PC-3 (cell line): Measurements from ENCODE around the gene ARHGAP26. TPM values are rescaled to one million over a fixed set of nuclear protein-coding genes. Genes with fewer than 3 reads are reported as not detected.

Source experiments
- ATAC-seq: fragments of 200-7000 bp; cut with Tn5 transposase; 2 replicates; pipeline ENCODE4 v1.9.1; 2020; ENCODE audit warnings: mild to moderate bottlenecking, moderate library complexity
- BruUV-seq: library from RNA; stranded (reverse); fragments of 400-500 nt; replicated peaks from 2 replicates; lab custom pipeline; 2021; lab: Mats Ljungman, UMichigan
- CTCF ChIA-PET: fragments of 300-600 bp; sonication (Branson Sonifier 250); formaldehyde crosslinking; loops from one replicate; lab custom pipeline; 2022; ENCODE audit warnings: antibody characterized with exemption; lab: Charles Lee
- POLR2A ChIA-PET: fragments of 300-600 bp; sonication (Branson Sonifier 250); formaldehyde crosslinking; loops from one replicate; lab custom pipeline; 2022; ENCODE audit warnings: antibody characterized with exemption; ENCODE audit not compliant: unreplicated experiment; lab: Charles Lee
- DNase-seq: peaks from one replicate; pipeline ENCODE4 v3.0.0-alpha.2; 2015
- H2AFZ ChIP-seq: fragments of 300-600 bp; sonication (generic); 2 replicates; pipeline ENCODE4 v1.6.0; 2016; ENCODE audit warnings: antibody characterized with exemption, low read length
- H3F3A ChIP-seq: fragments of 300-600 bp; sonication (generic); one replicate; pipeline ENCODE4 v1.6.0; 2017; ENCODE audit warnings: antibody characterized with exemption, low read length, control low read depth, mild to moderate bottlenecking; ENCODE audit not compliant: unreplicated experiment
- H3K27ac ChIP-seq: fragments of 300-600 bp; sonication (generic); 2 replicates; pipeline ENCODE4 v1.5.1; 2016; ENCODE audit warnings: mild to moderate bottlenecking, low read length
- H3K27me3 ChIP-seq: fragments of 300-600 bp; sonication (generic); 2 replicates; pipeline ENCODE4 v1.6.1; 2016; ENCODE audit warnings: low read length, mixed read lengths
- H3K36me3 ChIP-seq: fragments of 300-600 bp; sonication (generic); 2 replicates; pipeline ENCODE4 v1.6.1; 2016; ENCODE audit warnings: low read depth, mixed run types, low read length, mixed read lengths
- H3K4me1 ChIP-seq: fragments of 300-600 bp; sonication (generic); 2 replicates; pipeline ENCODE4 v1.5.1; 2016; ENCODE audit warnings: low read length; ENCODE audit not compliant: insufficient read depth
- H3K4me2 ChIP-seq: fragments of 300-600 bp; sonication (generic); 2 replicates; pipeline ENCODE4 v1.6.0; 2016; ENCODE audit warnings: low read length
- H3K4me3 ChIP-seq: fragments of 300-600 bp; sonication (generic); 2 replicates; pipeline ENCODE4 v1.5.1; 2016; ENCODE audit warnings: mild to moderate bottlenecking, low read length, mixed read lengths
- H3K79me2 ChIP-seq: fragments of 300-600 bp; sonication (generic); 2 replicates; pipeline ENCODE4 v1.6.1; 2017; ENCODE audit warnings: low read length, mixed read lengths
- H3K9ac ChIP-seq: fragments of 300-600 bp; sonication (generic); 2 replicates; pipeline ENCODE4 v1.6.0; 2016; ENCODE audit warnings: mild to moderate bottlenecking, low read length
- H3K9me2 ChIP-seq: fragments of 300-600 bp; sonication (generic); replicated peaks from 2 replicates; pipeline ENCODE4 v1.6.1; 2016; ENCODE audit warnings: mixed run types, low read length, mixed read lengths
- H3K9me3 ChIP-seq: fragments of 300-600 bp; sonication (generic); 2 replicates; pipeline ENCODE4 v1.6.1; 2016; ENCODE audit warnings: low read length, mixed read lengths
- H4K20me1 ChIP-seq: fragments of 300-600 bp; sonication (generic); 2 replicates; pipeline ENCODE4 v1.6.1; 2016; ENCODE audit warnings: low read length, mixed read lengths
- EZH2 ChIP-seq: fragments of 300-600 bp; sonication (generic); IDR thresholded peaks from one replicate; pipeline ENCODE4 v1.6.1; 2017; ENCODE audit warnings: antibody characterized with exemption, mild to moderate bottlenecking, low read length; ENCODE audit not compliant: unreplicated experiment
- EZH2phosphoT487 ChIP-seq: fragments of 300-600 bp; sonication (generic); IDR thresholded peaks from 2 replicates; pipeline ENCODE4 v1.6.1; 2018; ENCODE audit warnings: mild to moderate bottlenecking, antibody characterized with exemption, low read length, borderline replicate concordance
- intact Hi-C: fragments of 100-400 bp; cut with micrococcal nuclease; formaldehyde crosslinking; loops from 2 replicates; pipeline ENCODE4 v1.9.0; 2023
- total RNA-seq: library from RNA; depleted of rRNA; stranded (reverse); fragments of >200 nt; gene quantifications from 2 replicates; pipeline ENCODE4 v1.2.3, GENCODE V29; 2014
- TF ChIP-seq, protein P1 (sequence below): fragments of 300-600 bp; sonication (generic); conservative IDR thresholded peaks from 2 replicates; pipeline ENCODE4 v1.5.1; 2017; ENCODE audit warnings: antibody characterized with exemption, low read depth, mild to moderate bottlenecking, low read length

Gene ARHGAP26
- total RNA-seq, 1 experiment from 2014 or later = 11.7 TPM

DNA sequence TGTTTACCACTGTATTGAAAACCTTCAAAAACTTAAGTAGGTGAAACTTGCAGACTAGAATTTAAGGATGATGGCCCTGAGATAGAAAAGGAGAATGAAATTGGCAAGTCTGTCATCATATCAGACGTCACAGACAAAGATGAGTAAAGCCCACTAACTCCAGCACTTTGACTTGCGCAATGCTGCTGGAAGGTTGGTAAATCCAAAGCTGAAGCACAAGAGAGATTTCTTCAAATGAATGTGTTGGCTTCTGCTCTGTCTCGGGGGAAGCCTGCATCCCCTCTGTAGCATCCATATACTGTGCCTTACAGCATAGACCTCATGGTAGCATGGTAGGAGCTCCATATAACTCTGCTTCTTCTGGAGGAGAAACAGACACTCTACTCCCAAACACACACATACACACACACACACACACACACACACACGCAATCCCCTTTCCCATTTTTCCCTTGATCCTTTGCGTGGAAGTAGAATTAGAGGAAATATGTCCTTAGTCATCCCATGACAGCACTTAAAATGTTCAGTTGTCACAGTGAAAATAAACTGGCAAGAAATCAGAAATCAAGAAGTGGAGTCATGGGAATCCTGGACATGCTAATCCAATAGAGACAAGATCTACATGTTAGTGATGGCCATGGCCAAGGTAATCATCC lies 391.8 kb downstream of the ARHGAP26 start:
- Histone ChIP-seq H3K4me3 (no peak overlapping the region), H3K27me3 (no peaks in the 10 kb centered on the region), H3K9me2 (no peaks in the 10 kb centered on the region), H2AFZ (no peak overlapping the region), H3K27ac (no peak overlapping the region), H3K36me3 (no peaks in the 10 kb centered on the region), H3K79me2 (no peaks in the 10 kb centered on the region), H3F3A (no peaks in the 10 kb centered on the region), H3K9ac (no peak overlapping the region), H3K4me1 (no peaks in the 10 kb centered on the region), H4K20me1 (no peaks in the 10 kb centered on the region), H3K4me2 (no peak overlapping the region), H3K9me3 (no peaks in the 10 kb centered on the region)
- ChIA-PET POLR2A (no interaction called here), CTCF (no interaction called here)
- TF ChIP-seq, protein P1, sequence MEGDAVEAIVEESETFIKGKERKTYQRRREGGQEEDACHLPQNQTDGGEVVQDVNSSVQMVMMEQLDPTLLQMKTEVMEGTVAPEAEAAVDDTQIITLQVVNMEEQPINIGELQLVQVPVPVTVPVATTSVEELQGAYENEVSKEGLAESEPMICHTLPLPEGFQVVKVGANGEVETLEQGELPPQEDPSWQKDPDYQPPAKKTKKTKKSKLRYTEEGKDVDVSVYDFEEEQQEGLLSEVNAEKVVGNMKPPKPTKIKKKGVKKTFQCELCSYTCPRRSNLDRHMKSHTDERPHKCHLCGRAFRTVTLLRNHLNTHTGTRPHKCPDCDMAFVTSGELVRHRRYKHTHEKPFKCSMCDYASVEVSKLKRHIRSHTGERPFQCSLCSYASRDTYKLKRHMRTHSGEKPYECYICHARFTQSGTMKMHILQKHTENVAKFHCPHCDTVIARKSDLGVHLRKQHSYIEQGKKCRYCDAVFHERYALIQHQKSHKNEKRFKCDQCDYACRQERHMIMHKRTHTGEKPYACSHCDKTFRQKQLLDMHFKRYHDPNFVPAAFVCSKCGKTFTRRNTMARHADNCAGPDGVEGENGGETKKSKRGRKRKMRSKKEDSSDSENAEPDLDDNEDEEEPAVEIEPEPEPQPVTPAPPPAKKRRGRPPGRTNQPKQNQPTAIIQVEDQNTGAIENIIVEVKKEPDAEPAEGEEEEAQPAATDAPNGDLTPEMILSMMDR = no peak
- TF ChIP-seq EZH2phosphoT487 (no peak), EZH2 (no peak)
- no TSS peak for BruUV-seq
- intact Hi-C loops = no loop called here
- DNase-seq = no peak
- ATAC-seq = no peak

DNA sequence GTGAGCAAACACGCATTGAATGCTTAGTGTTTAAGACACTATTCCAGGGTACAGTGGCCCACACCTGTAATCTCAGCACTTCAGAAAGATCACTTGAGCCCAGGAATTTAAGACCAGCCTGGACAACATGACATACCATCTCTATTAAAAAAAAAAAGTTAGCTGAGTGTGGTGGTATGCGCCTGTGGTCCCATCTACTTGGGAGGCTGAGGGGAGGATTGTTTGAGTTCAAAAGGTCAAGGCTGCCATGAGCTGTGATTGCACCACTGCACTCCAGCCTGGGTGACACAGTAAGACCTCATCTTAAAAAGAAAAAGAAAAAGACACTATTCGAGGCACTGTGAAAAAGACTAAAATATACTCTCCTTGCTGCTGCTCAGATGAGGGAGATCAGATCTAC lies 392.6 kb downstream of the ARHGAP26 start:
- no peaks in the 10 kb centered on the region for H3K27me3 ChIP-seq
- ATAC-seq (no peak), DNase-seq (no peak)
- H2AFZ ChIP-seq = no peak overlapping the region
- no peaks in the 10 kb centered on the region for H3K9me2 ChIP-seq
- H3K4me1 ChIP-seq = no peaks in the 10 kb centered on the region
- H3K9ac ChIP-seq = no peak overlapping the region
- ChIA-PET POLR2A (no interaction called here), CTCF (no interaction called here)
- no TSS peak for BruUV-seq
- H3K36me3 ChIP-seq = no peaks in the 10 kb centered on the region
- TF ChIP-seq EZH2phosphoT487 (no peak), EZH2 (no peak)
- TF ChIP-seq, protein P1 = no peak
- H3K4me2 ChIP-seq = no peak overlapping the region
- H3K4me3 ChIP-seq = no peak overlapping the region
- intact Hi-C loops = no loop called here
- H3K79me2 ChIP-seq = no peaks in the 10 kb centered on the region
- no peaks in the 10 kb centered on the region for H3K9me3 ChIP-seq
- H3F3A ChIP-seq = no peaks in the 10 kb centered on the region
- no peaks in the 10 kb centered on the region for H4K20me1 ChIP-seq
- no peak overlapping the region for H3K27ac ChIP-seq

DNA sequence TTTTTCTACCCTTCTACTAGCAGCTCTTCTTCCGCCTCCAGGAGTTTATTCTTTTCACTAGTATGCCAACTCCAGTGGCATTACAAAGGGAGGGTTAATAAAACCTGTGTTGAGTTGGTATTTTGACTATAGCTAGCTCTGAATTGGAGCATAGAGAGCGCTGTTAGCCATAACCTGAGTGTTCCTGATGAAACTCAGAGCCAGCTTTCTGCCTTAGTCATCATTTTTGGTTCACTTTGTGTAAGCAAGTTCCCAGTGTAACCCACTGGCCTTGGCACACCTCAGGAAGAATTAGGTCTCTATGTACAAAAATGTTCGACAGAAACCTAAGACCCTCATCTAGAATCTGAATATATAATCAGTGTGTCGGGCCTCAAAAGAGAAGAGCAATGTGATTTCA lies 394.4 kb downstream of the ARHGAP26 start:
- Histone ChIP-seq H3K9ac (no peak overlapping the region), H3K4me1 (no peaks in the 10 kb centered on the region), H3K4me3 (no peak overlapping the region), H3K27me3 (no peaks in the 10 kb centered on the region), H3K79me2 (no peaks in the 10 kb centered on the region), H3K27ac (no peak overlapping the region), H3K36me3 (no peaks in the 10 kb centered on the region), H3K9me3 (no peaks in the 10 kb centered on the region), H3K4me2 (no peak overlapping the region), H3K9me2 (no peaks in the 10 kb centered on the region), H2AFZ (no peak overlapping the region), H4K20me1 (no peaks in the 10 kb centered on the region), H3F3A (no peaks in the 10 kb centered on the region)
- DNase-seq (no peak), ATAC-seq (no peak)
- ChIA-PET POLR2A (no interaction called here), CTCF (no interaction called here)
- BruUV-seq = no TSS peak
- TF ChIP-seq, protein P1 = no peak
- no peak for TF ChIP-seq EZH2phosphoT487
- no peak for TF ChIP-seq EZH2
- intact Hi-C loops = no loop called here
